ENCODE data around the gene EXOC6B.

The EXOC6B gene

DNA sequence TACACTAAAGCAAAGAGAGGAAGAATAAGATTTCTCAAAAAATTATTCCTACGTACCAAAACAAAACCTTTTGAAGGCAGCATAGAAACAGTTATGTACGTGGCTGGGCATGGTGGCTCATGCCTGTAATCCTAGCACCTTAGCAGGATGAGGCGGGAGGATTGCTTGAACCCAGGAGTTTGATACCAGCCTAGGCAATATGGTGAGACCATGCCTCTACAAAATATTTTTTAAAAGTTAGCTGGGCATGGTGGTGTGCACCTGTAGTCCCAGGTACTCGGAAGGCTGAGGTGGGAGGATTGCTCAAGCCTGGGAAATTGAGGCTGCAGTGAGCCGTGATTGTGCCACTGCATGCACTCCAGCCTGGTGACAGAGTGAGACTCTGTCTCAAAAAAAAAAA, 663.3 kb downstream of the EXOC6B start:
- Histone ChIP-seq H3K4me3 (replicated peaks; ENCODE audit: low read depth, low read length) (no peak overlapping the region), H3K27me3 (replicated peaks; ENCODE audit: control insufficient read depth, insufficient read depth, low read length) (0 out of 2 replicates have a peak, but pooled peaks cover 2% of the 10 kb centered on the region), H3K36me3 (ENCODE audit: control insufficient read depth, insufficient read depth, low read length) (no peaks in the 10 kb centered on the region)
- TF ChIP-seq CTCF (IDR thresholded peaks at IDR 0.05; ENCODE audit: insufficient read depth, low read length, poor library complexity, severe bottlenecking) = no peak
- no peak for DNase-seq (ENCODE audit: extremely low read depth, insufficient read length)

- Histone ChIP-seq H3K27me3 (replicated peaks; ENCODE audit: control insufficient read depth, insufficient read depth, low read length) (peaks cover 2% of the 10 kb centered on the region; the same call in 1 of the 2 replicates), H3K36me3 (ENCODE audit: control insufficient read depth, insufficient read depth, low read length) (no peaks in the 10 kb centered on the region), H3K4me3 (replicated peaks; ENCODE audit: low read depth, low read length) (no peak overlapping the region)
- TF ChIP-seq CTCF (IDR thresholded peaks at IDR 0.05; ENCODE audit: insufficient read depth, low read length, poor library complexity, severe bottlenecking) = no peak
- DNase-seq (ENCODE audit: extremely low read depth, insufficient read length) = no peak
These were observed 666.4 kb downstream of the EXOC6B start for GRCh38 chr2:72159211-72159993.

DNA sequence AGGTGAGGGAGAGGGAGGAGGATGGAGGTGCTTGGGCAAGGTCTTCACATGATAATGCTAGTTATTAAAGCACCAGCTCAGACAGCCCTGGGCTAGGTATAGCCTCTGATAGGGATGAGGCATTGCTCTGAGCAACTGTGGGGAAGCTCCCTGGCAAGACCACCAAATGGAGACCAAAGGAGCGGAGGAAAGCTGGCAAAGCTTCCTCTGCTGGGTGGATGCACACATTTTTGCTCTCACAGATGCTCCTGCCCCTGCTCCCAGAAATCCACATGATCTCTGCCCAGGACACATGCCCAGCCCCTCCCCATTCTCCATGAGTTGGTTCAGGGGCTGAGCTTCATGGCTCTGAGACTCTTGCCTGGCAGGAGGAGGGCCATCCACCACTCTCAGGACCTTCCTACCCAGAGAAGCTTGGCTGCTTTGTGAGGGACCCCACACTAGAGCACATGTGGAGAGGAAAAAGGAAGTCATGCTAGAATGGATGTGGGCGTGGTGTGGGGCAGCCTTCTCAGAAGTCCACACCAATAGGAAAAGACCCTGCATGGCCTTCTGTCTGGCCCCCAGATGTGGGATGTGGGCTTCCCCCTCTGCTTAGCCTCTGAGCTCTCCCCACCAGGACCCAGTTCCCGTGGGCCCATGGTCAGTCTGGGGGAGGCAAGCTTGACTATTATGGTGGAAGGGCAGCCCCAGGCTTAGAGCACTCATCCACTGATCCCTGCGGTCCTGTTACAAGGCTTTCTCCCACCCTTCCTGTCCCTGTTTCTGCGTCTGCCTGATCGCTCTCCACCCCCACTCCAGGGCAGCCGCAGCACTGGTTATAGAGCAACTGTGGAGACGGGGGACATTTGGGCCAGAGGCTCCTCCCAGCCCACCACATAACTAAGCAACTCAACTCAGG, 667.7 kb downstream of the EXOC6B start:
- TF ChIP-seq CTCF (IDR thresholded peaks at IDR 0.05; ENCODE audit: insufficient read depth, low read length, poor library complexity, severe bottlenecking) = no peak
- Histone ChIP-seq H3K27me3 (replicated peaks; ENCODE audit: control insufficient read depth, insufficient read depth, low read length) (peaks cover 2% of the 10 kb centered on the region; the same call in 1 of the 2 replicates), H3K4me3 (replicated peaks; ENCODE audit: low read depth, low read length) (no peak overlapping the region), H3K36me3 (ENCODE audit: control insufficient read depth, insufficient read depth, low read length) (no peaks in the 10 kb centered on the region)
- DNase-seq (ENCODE audit: extremely low read depth, insufficient read length) = no peak

DNA sequence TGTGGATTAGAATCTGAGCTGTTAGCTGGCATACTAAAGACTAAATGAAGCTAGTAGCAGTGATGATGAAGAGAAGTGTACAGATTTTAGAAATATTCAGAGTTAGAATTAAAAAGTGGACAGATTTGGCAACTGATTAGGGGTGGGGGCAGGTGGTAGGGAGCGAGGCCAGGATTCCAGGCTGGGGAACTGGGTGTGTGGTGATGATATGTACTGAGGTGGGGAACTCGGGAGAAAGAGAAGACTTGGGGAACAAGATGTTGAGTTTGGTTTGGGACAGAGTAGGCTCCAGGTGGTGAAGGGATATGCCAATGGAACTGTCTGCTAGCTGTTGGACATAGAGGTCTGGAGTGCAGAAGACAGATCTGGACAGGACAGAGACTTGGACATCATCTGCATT, 669.0 kb downstream of the EXOC6B start:
- Histone ChIP-seq H3K27me3 (replicated peaks; ENCODE audit: control insufficient read depth, insufficient read depth, low read length) (peaks cover 2% of the 10 kb centered on the region; the same call in 1 of the 2 replicates), H3K36me3 (ENCODE audit: control insufficient read depth, insufficient read depth, low read length) (no peaks in the 10 kb centered on the region), H3K4me3 (replicated peaks; ENCODE audit: low read depth, low read length) (no peak overlapping the region)
- no peak for TF ChIP-seq CTCF (IDR thresholded peaks at IDR 0.05; ENCODE audit: insufficient read depth, low read length, poor library complexity, severe bottlenecking)
- DNase-seq (ENCODE audit: extremely low read depth, insufficient read length) = no peak

DNA sequence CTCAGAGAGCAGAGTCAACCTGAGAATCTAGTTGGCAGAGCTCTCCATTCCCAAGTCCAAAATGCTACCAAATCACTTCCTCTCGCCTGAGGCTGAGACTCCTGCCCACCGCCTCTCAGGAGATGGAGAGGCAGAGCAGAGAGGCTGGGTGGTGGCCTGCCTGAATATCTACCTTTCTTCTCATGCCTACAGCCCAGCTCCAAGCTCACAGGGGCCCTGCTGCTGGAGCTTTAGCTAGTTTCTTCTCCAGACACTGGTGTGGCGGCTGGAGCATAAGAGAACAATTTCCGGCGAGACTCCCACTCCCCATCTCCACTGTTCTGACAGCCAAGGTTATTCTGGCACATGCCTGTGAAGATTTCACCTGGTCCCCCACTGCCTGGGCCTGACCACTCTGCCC, 670.1 kb downstream of the EXOC6B start:
- no peaks in the 10 kb centered on the region for H3K36me3 ChIP-seq (ENCODE audit: control insufficient read depth, insufficient read depth, low read length)
- no peaks in the 10 kb centered on the region; the same call in 1 of the 2 replicates for H3K27me3 ChIP-seq (replicated peaks; ENCODE audit: control insufficient read depth, insufficient read depth, low read length)
- TF ChIP-seq CTCF (IDR thresholded peaks at IDR 0.05; ENCODE audit: insufficient read depth, low read length, poor library complexity, severe bottlenecking) = no peak
- no peak overlapping the region for H3K4me3 ChIP-seq (replicated peaks; ENCODE audit: low read depth, low read length)
- DNase-seq (ENCODE audit: extremely low read depth, insufficient read length) = no peak
